ENCODE results near the gene RNASEH1.

RNASEH1 gene, protein sequence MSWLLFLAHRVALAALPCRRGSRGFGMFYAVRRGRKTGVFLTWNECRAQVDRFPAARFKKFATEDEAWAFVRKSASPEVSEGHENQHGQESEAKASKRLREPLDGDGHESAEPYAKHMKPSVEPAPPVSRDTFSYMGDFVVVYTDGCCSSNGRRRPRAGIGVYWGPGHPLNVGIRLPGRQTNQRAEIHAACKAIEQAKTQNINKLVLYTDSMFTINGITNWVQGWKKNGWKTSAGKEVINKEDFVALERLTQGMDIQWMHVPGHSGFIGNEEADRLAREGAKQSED

DNA sequence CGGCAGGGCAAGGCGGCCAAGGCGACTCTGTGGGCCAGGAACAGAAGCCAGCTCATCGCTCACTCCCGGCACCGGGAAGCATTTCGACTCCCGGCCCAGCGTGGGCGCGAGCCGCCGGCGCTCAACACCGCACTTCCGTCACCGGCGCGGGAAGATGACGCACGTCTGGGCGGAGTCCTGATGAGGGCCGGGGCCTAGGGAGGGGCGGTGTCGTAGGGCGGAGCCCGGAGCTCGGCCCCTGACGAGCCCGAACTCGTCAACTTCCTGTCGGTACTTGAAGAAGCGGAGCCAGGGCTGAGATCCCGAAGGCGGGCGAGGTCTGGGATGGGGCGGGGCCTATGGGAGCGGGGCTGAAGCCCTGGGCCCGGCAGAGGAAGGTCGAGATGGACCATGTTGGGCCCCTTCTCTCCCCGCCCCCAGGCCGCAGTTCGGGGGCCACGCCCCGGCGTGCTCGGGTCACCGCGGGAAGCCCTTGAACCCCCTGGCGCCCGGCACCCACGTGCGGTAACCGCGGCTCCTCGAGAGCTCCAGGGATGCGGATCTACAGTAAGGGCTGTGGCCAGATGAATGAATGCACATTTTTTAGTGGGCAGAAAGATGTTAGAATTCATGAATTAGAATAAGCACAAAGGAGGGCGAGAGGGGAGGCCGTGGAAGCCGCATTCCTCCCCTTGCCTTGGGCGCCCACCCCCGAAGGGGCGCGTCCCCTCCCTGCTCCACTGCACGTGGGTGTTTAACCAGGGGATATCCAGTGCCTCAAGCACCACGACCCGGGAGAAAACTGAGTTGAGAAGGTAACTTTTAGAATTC lies at the start of gene RNASEH1:
TSS of gene RNASEH1 (minus strand) at position 129 of the 810 bp plus-strand sequence. CDS start at position 56, 73 bp downstream.
- peak; percentile 99 for DNase-seq

DNA sequence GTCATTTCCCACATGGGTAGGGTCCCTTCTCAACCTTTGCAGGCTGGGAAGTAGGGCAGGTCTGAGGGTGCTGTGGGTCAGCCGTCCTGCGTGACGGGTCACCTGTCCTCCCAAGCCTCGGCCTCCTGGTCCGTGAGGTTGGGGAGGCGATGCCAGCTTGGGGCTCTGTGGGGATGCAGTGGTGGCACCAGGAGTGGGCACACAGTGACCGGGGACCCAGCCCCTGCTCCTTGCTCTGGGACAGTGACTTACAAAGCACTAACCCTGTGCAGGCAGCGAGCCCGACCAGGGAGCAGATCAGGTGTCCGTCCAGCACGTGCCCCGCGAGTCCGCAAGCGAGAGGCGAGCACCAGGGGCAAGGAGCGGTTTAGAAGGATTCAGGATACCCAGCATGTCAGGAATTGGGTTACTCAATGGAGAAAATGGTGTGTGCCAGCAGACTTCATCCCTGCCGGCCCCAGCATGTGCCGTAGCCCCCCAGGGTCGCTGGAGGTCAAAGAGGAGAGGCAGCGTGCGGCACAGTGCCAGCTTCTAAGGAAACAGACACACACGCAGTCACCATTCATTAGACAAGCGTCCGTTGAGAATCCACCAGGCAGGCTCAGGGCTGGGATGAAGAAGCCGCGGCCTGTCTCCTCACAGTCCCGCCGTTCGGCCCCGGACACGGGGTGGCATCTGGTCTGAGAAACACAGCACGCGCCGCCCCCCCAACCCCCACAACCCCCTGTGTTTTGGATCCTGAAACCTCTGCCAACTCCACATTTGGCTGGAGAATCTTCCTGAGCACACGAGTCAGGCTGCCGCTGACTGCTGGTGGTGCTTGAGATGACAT lies 48.5 kb upstream of the RNASEH1 start:
- no peak for DNase-seq

DNA sequence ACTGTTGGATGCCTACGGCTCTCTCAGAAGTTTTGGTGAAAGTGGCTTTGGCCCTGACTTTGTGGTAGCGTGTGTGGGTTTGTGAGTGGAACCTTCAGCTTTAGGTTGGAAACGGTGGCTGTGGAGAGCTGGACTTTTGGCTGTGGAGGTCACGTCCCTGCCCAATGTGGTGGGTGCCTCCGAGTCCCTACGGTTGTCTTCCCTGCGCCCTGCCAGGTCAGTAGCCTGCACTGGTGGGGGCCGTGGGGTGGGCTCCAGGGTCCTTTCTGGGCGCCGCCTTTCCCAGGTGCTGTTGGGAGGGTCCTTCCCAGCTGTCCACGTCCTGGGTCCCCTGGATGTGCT lies 47.9 kb upstream of the RNASEH1 start:
- no peak for DNase-seq

DNA sequence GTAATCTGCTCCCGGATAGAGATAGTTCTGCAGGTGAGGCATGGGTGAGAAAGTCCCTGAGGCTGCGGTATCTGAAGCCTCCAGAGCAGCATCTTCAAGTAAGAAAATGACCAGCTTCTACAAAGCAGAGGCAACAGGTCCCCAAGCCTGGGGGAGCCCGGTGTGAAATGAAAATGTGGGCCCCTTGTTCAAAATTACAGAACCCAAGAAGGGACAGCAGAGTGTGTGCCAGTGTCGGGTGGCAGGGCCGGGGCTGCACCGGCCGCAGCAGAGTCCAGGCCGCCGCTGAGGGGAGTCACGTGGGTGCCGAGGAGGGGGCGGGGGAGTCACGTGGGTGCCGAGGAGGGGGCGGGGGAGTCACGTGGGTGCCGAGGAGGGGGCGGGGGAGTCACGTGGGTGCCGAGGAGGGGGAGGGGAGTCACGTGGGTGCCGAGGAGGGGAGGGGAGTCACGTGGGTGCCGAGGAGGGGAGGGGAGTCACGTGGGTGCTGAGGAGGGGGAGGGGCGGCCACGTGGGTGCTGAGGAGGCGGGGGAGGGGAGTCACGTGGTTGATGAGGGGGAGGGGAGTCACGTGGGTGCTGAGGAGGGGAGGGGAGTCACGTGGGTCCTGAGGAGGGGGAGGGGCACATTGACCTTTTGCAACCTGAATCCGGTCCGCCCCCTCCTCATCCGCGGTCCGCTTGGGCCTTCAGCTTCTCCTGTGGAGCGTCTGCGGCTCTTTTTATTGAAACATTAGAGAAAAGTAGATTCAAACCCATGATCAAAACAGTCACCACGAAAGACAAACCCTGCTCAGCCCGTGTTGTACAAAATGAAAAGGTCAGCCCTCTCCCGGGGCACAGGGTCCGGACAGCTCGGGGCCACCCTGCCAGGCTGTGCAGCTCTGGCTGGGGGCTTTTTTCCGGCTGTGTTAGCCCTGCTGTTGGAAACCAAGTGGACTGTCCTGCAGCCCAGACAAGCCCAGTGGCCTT lies 47.1 kb upstream of the RNASEH1 start:
- no peak for DNase-seq

DNA sequence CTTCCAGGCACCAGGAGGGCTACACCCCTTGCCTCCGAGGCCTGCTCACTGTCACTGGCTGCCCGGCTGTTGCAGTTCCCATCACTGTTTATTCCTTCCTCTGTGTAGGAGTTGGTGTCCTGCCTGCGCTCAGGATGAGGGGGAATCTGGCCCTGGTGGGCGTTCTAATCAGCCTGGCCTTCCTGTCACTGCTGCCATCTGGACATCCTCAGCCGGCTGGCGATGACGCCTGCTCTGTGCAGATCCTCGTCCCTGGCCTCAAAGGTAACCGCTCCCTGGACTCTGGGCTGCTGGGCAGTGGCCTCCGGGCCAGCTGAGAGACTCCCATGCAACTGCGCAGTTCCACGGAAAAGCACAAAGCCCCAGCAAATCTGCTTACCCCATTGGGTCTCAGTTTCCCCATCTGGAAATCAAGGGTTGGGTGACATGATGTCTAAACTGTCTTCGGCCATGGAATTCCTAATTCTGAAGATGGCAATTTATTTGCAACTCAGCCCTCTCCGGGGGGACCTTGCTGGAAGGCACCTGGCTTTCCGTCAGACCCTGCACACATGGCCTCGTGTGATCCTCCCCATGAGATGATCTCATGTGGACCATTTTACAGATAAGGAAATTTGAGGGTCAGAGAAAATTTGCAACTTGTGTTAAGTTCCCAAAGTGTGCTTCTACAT lies 46.2 kb upstream of the RNASEH1 start:
- DNase-seq = no peak

DNA sequence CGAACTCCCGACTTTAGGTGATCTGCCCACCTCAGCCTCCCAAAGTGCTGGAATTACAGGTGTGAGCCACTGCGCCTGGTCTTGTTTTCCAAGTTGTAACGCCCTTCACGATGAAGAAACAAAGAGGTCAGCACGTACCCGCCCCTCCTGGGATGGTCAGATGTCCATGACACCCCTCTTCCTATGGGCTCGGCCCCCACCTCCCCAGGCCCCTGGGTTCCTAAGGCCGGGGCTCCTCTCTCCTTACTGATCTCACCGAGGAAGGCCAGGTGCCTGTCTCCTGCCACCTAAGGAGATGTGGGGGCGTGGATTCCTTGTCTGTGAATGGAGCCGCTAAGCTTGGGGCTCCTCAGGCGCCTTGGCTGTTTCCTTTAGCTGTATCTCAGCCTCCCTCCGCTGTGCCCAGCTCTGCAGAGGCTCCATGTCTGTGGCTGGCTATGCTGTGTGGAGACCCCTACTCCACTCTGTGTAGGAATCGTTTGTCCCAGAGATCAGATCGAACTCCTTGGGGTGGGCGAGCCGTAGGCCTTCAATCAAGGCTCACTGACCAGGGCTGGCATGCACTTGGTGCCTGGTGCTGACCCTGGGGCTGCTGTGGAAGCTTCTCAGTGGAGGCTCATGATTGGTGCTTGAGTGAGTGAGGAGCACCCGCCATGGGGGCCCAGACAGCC lies 45.5 kb upstream of the RNASEH1 start:
- no peak for DNase-seq

DNA sequence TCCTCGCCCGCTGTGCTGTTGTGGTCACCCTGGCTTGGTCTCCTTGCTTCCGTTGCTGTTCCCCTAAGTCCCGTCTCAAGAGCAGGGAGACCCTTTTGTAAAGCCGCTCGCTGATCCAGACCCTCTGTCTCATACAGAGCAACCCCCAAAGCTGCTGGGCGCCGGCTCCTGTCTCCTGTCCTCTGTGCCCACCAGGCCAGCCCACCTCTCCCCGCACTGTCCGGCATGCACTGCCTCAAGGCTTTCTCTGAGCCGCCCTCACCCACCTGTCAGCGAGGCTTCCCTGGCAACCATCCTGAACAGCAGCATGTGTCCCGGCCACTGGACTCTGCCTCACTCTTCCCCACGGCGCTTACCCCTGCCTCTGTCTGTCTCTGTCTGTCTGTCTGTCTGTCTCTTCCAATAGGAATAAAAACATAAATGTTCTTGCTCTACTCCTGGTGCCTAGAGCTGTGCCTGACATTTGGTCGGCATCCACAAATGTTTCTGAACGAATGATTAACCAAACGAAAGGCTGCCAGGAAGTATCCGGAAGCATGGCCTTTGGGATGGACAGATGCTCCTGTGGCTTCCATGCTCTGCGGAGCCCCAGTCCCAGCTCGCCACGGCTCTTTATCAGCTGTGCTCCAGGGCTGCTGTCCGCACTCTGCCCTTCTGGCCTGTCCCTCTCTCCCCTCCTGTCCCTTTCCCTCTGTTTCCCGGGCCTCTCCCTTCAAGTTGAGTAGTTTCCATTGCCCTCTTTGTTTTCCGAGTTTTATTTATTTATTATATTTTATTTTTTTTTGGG lies 44.6 kb upstream of the RNASEH1 start:
- DNase-seq = no peak

DNA sequence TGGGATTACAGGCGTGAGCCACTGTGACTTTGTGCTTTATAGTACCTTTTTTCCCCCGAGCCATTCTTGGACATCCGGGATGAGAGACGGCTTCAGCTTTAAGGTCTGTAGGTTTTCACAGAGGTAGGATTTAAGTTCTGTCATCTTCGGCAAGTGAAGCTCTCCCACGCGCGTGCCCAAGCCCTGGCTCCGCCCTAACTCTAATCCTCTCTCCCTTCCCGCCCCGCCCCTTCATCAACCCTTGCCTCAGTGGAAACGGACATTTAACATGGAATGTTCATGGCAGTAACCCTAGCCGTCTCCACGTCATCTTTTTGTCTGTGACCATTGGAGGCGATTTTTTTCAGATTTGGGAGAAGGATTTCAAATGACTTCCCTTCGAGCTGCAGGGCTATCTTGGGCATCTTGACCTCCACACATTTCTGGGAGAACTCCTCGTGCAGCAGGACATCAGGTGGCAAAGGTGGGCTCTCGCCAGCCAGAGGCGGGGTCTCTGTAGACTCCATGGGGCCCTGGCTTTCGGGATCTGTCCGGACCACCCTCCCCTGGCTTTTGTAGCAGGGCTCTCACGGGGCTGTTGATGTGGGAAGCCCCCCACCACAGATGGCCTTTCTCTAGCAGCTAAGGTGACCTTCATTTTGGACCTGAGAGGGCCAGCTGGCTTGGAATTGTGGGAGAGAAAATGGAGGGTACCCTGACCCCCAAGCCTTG lies 43.6 kb upstream of the RNASEH1 start:
- no peak for DNase-seq

DNA sequence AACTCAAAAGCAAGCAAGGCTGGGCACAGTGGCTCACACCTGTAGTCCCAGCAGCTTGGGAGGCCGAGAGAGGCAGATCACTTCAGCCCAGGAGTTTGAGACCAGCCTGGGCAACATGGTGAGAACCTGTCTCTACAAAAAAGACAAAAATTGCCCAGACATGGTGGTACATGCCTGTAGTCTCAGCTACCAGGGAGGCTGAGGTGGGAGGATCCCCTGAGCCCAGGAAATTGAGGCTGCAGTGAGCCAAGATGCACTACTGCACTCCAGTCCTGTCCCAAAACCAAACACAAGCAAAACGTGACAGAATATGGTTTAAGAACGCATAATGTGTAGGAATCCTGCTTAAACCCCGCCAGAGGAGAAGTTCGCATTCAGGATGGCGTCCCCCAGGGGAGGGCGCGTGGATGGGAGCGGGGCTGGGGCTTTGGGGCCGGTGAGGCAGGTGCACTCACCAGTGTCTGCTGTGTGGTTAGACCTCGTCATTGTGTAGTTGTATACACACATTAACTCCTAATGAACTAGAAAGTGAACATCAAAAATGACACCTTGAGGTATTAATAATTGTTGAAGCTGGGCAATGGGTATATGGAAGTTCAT lies 42.2 kb upstream of the RNASEH1 start:
- DNase-seq = no peak

DNA sequence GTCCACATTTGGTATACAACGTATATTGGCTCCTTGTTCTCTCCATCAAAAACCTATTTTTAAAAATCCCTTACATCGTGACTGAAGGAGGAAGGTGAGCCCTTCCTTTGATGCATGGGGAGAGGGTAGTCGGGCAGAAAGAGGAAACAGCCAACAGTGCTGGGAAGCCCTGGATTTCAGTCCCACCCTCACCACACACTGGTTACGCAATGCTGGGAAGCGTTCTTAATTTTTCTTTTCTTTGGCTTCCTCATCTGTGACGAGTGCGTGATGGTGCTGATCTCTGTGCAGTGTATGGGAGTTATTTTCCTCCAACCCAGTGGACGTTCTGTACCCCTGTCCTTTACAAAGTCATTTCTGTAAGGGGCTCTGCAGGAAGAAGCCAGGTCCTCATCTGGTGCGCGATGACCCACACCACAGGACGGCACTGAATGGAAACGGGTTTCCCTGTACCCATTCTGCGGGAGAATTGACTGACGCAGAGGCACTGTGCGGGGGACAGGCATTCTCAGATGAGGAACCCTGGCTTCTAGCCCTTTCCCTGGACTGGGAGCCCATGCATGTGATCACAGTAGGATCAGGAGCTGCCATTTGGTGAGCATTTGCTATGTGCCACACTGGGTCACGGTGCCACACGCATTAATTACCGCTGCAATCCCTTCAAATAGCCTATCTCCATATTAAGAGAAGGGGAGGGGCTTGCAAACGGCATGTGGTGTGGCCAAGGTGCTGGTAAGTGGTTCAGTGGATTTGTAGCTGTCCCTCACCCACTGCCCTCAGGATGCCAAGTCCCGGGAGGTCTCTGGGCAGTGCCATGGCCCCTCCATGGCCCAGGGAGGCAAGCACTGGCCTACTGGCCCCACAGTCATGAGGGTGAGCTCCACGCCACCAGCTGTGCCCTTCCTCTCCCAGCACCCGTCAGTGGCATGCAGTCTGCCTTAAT lies 41.0 kb upstream of the RNASEH1 start:
- DNase-seq = no peak

DNA sequence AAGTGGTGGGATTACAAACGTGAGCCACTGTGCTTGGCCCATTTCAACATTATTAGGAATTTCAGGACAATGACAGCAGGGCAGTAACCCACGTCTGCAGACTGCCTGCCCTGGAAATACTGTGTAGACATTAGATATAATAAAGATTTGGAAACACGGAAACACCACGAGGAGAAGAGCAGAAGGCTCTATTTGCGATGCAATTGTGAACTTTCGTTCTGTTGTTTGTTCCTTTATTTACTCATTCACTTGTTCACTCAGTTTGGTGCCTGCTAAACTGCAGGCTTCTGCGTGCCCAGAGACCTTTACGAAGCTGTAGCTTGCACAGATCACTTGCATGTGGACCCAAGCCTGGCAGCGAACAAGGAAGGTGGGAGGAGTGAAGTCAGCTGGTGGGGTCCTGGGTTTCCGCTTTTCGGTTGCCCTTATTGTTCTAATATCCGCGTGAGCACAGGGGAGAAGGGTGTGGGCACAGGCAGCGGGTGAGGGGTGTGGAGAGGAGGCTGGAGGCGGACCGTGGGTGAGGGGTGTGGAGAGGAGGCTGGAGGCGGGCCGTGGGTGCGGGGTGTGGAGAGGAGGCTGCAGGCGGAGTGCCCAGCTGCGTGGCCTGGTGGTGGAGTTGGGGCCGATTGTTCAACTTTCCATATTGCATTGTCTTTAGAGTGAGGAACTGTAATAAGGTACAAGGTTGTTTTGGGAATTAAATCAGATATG lies 40.2 kb upstream of the RNASEH1 start:
- DNase-seq = no peak

DNA sequence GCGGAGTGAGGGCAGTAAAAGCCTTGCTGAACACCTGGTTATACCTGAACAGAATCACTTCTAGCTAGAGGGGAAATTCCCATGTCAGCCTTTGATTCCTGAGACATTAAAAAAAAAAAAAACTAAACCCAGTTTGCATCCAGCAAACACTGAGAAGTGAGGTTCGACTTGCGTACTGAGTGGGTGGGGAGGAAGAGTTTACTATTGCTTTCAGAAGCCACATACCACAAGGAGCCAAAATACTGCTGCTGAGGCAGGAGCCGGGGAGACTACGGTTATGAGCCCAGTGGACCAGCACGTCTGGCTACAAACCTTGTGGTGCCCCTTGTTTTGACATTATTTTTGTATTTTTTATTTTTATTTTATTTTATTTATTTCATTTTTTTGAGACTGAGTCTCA lies 39.4 kb upstream of the RNASEH1 start:
- no peak for DNase-seq

DNA sequence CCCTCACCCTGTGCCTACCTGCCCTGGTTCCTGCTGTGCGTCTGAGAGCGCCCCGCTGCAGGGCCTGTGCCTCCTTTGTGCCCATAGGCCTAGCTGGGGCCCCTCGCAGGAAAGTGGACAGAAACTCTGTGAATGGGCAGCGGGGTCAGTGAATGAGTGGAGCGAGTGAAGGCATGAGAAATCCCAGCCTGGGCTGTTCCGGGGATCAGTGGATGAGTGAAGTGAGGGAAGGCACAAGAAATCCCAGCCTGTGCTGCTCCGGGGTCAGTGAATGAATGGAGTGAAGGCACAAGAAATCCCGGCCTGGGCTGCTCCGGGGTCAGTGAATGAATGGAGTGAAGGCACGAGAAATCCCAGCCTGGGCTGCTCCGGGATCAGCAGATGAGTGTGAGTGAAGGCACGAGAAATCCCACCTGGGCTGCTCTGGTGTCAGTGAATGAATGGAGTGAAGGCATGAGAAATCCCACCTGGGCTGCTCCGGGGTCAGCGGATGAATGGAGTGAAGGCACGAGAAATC lies 38.8 kb upstream of the RNASEH1 start:
- DNase-seq = no peak

DNA sequence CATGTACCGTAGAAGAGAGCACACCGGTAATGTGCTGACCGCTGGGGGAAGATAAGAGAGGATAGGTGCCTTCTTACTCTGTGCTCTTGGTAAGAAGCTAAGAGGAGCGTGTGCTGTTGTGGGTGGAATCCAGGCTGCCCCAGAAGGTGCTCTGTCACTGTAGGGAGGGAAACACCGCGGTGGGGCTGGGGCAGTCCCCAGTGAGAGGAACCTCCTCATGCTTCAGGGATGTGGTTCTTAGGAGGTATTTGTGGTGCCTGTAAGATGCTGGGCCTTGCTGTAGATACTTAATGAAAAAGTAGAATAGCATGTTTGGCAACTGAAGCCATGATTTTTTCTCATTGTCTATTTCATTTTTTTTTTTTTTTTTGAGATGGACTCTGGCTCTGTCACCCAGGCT lies 37.9 kb upstream of the RNASEH1 start:
- peak; percentile 46 for DNase-seq

DNA sequence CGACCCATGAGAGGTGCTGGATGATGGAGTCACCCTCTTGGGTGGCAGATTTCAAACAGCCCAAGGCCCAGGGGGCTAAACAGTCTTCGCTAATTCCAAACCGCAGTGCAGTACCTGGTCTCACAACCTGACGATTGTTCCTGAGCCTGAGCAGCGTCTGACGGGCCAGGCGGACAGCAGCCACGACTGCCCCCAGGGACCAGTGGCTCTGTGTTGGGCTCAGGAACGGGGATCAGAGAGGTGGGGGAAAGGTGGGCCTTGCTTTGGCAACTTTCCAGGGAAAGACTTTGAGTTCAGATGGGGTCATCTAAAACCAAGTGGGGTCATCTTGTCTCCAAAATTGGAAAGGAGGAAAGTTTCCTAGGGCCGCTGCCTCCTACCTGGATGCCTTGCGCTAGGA lies 37.3 kb upstream of the RNASEH1 start:
- no peak for DNase-seq

DNA sequence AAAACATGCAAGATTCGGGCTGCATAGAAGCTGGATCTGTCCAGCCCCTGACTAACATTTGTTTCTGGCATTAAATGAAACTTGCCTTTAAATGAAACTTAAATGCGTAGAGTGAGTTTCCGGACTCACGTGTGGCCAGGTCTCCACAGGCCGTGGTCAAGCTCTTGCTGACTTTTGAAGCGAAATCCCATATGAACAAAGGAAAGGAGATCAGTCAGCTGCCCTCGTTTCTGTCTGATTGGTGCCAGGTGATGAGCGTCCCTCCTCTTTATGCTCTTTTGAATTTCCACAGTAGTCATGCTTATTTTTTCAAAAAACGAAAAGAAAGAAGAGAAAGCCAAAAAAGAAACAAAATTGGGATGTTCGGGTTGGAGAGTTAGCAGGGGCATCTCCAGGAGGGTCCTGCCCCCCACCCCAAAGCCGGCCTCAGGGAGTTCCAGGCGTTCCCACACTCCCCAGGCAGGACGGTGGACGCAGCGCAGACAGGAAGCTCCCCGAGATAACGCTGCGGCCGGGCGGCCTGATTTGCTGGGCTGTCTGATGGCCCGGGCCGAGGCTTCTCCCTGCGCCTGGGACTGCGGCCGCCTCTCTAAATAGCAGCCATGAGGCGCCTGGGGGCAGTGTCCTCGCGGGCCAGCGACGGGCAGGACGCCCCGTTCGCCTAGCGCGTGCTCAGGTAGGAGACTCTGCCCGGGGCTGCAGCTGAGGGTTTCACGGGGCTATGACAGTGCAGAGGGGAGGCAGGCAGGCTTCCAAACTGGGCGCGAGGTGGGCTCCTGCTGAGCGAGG lies 36.6 kb upstream of the RNASEH1 start, which contains the start of gene COLEC11:
TSS of gene COLEC11 (plus strand) at position 620 of the 789 bp plus-strand sequence. CDS start 9,229 bp downstream, outside the sequence.
- no peak for DNase-seq
